ENCODE measurements around the gene TPR.

TPR gene

DNA sequence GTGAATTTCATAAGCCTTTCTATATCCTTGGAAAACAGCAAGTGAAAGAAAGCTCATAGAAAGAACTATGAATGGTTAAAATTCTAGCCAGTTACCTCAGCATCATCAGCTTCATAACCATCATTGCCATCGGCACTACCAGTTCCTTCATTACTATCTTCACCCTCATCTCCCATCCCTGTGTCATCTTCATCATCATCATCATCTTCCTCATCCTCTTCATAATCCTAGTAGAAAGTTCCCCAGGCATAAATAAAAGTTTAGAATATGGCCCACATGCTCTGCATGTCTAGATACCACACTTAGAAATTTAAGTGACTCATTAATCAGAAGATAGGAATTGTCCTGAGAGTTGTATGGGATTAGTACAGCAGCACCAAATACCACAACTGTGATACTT, 49.0 kb downstream of the TPR start:
- no peak for DNase-seq

DNA sequence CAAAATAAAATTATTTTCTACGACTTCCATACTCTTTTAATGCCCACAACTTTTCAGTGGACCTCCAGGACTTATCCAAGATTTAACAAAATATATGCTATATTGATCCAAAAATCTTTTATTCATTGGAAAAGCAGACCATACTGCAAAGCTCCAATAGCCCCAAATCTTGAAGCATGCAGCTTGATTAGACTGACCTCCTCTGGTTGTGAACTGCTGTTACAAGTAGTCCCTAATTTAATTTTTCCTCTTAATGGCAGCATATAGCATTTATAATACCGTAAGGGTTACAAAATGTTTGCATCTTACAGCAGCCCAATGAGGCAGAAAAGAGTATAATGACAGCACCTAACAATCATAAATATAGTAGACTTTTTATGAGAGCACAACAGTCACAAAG, 49.8 kb downstream of the TPR start:
- DNase-seq = peak; percentile 6

DNA sequence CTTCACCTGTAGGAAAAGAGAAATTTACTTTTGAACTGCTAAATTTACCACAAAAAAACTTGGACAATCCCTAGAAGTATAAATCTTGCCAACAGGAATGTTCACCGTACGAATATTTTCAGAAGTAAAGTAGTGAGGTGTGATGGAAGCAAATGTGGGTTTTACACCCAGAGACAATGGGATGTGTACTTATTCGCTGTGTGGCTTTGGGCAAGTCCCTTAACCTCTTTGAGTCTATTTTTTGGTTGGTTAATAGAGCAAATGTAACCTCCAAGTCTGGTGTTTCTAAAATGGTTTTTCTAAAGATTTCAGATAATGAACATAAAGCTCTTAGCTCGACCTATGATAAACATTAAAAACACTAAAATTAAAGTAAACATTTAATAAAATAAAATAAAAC, 51.2 kb downstream of the TPR start:
- DNase-seq = no peak

DNA sequence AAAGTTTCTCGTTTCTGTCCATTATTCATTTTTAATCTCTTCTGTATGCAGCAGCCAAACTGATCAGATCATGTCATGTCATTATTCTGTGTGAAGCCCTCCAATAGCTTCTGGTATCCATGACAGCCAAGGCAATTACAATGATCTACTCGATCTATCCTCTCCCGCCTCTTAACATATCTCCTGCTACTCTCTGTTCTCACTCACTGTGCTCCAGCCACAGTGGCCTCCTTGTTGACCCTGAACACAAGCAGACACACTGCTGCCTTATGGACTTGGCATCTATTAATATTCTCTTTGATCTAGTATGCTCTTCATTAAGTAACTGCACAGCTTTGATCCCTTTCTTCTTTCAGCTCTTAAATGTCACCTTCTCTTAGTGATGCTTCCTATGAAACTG, 59.5 kb downstream of the TPR start:
- no peak for DNase-seq

DNA sequence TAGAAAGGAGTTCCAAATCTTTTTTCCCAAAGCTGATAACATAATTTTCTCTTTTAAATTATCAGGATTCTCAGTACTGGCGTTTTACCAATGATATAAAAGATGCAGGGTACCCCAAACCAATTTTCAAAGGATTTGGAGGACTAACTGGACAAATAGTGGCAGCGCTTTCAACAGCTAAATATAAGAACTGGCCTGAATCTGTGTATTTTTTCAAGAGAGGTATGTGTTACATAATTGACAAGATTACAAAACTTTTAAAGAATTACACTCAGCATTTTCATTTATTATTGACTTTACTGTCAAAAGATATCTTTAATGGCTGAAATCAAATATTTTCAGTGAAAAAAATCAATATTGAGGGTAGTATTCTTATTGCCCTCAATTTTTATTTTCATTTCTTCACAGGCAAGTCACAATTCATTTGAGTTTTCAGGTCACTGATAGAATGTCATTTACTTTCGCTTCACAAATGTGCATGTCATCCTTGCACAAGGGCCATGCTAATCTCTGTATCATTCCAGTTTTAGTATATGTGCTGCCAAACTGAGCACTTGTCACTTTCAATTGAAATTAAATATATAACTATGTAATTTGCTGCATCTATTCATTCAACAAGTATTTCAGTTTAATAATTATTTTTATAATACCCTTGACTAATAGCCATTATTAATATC, 63.5 kb downstream of the TPR start:
- DNase-seq = no peak

DNA sequence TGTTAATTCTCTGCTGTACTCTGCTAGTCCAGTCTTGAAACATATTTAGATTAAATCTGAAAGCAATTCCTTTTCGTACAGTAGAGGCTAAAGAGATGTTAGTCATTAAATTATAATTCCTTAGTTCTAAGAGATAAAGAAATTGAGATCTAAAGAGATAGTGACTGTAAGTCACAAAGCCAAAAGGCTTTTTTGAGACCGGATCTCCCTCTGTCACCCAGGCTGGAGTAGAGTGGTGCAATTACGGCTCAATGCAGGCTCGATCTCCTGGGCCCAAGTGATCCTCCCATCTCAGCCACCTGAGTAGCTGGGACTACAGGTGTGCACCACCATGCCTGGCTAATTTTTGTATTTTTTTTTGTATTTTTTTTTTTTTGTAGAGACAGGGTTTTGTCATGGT, 64.7 kb downstream of the TPR start:
- DNase-seq = no peak

DNA sequence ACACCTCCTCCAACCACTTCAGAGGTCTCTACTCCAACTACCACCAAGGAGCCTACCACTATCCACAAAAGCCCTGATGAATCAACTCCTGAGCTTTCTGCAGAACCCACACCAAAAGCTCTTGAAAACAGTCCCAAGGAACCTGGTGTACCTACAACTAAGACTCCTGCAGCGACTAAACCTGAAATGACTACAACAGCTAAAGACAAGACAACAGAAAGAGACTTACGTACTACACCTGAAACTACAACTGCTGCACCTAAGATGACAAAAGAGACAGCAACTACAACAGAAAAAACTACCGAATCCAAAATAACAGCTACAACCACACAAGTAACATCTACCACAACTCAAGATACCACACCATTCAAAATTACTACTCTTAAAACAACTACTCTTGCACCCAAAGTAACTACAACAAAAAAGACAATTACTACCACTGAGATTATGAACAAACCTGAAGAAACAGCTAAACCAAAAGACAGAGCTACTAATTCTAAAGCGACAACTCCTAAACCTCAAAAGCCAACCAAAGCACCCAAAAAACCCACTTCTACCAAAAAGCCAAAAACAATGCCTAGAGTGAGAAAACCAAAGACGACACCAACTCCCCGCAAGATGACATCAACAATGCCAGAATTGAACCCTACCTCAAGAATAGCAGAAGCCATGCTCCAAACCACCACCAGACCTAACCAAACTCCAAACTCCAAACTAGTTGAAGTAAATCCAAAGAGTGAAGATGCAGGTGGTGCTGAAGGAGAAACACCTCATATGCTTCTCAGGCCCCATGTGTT, 66.6 kb downstream of the TPR start:
- DNase-seq = no peak

DNA sequence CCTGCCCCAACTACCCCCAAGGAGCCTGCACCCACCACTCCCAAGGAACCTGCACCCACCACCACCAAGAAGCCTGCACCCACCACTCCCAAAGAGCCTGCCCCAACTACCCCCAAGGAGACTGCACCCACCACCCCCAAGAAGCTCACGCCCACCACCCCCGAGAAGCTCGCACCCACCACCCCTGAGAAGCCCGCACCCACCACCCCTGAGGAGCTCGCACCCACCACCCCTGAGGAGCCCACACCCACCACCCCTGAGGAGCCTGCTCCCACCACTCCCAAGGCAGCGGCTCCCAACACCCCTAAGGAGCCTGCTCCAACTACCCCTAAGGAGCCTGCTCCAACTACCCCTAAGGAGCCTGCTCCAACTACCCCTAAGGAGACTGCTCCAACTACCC, 67.6 kb downstream of the TPR start:
- no peak for DNase-seq

DNA sequence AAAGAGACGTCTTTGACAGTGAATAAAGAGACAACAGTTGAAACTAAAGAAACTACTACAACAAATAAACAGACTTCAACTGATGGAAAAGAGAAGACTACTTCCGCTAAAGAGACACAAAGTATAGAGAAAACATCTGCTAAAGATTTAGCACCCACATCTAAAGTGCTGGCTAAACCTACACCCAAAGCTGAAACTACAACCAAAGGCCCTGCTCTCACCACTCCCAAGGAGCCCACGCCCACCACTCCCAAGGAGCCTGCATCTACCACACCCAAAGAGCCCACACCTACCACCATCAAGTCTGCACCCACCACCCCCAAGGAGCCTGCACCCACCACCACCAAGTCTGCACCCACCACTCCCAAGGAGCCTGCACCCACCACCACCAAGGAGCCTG, 68.5 kb downstream of the TPR start:
- no peak for DNase-seq

DNA sequence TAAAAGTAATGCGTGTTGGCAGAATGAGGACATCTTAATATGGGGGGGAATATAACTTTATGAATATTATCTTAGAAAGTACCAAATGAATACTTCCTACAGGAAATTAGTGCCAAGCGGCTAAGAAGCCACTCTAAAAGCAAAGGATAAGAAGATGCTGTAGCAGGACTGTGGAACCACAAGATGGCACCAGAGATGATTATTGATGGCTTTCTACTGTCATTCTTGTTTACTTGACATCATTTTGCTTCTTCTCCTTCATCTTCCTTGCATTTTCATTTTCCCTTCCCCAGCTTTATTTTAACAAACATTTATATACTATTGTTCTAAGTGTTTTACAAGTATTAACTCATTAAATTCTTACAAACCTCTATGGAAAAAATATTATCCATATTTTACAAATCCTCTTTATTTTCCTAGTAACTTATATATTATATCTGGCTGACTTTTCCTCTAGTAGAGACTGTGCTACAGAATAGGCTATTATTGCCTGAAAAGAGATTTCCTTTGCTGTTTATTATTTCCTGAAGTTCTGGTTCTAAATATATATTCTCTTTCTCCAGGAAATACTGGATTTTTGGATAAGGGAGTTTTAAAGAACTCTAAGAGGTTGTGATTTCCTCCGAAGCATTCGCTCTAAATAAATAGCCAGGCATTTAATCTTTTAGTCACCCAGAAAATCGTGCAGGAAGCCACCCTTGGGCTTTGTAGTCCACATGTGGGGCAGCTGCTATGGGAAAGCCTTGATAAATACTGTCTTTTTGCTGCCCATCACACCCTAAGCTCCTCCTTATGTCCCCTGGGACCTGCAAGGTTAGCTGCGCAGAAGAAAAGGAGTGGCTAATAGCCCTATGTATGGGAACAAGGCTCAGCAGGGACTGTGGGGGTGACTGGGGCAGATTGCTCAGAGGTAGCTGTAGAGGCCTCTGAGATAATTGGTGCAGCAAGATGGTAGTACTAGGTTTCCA, 69.8 kb downstream of the TPR start:
- DNase-seq = no peak

DNA sequence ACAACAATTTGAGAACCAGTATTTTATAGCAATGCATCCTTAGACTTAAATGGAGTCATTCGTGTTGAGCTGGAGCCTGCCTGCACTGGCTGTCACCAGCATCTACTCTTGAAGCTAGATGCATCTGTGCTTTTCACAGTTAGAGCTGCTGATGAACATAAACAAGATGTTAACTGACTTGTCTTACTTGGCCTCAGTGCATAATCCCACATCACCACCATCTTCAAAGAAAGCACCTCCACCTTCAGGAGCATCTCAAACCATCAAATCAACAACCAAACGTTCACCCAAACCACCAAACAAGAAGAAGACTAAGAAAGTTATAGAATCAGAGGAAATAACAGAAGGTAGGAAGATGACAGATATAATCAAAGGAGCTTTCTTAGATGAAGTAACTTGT, 71.1 kb downstream of the TPR start:
- DNase-seq = no peak

DNA sequence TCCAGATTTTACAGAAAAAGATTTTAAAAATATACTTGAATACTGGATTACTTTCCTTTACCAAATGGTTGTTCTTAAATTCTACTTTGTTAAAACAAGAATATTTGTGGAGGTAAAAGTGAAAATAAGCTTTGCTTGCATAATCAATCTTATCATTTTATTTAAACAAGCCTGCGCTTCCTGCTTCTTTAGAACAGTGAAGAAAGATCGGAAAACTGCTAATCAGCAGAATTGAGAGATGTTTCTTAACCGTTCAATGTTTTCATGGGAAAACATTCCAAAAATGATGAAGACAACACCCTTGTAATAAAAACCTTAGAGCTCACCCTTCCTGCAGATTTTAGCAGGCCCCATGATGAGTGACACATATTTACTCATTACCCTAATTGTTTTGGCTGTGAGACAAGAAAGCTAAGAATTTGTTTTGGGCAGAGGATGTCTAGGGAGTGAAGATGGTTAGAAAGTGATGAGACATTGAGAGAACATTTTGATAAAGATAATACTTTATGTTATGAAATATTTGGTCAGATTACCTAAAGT, 72.6 kb downstream of the TPR start:
- no peak for DNase-seq

DNA sequence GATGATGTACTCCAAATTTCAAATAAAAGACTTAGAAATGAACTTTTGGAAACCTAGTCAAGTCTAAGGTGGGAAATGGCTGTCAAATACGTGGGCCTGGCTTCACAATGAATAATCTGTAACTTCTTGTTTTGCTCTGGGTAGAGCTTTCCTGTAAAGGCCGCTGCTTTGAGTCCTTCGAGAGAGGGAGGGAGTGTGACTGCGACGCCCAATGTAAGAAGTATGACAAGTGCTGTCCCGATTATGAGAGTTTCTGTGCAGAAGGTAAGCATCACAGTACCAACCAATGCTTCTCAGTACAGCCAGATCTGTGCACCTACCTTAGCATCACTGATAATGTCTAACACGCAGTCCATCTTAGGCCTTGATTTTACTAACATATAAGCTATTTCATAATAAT, 73.6 kb downstream of the TPR start:
- DNase-seq = peak; percentile 39

DNA sequence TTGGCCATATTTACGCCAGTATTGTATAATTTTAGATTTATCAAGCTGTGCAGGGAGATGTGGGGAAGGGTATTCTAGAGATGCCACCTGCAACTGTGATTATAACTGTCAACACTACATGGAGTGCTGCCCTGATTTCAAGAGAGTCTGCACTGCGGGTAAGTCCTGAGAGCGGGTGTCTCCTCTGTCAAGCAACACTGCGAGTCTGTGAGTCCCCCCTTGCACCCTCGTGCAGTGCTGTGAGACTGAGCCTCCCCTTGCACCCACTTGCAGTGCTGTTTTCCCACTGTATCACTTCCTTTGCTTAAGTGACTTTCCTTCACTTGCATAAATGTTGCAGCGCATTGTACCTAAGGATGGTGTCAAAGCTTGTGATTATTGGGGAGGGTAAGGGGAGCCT, 75.0 kb downstream of the TPR start:
- DNase-seq = no peak

DNA sequence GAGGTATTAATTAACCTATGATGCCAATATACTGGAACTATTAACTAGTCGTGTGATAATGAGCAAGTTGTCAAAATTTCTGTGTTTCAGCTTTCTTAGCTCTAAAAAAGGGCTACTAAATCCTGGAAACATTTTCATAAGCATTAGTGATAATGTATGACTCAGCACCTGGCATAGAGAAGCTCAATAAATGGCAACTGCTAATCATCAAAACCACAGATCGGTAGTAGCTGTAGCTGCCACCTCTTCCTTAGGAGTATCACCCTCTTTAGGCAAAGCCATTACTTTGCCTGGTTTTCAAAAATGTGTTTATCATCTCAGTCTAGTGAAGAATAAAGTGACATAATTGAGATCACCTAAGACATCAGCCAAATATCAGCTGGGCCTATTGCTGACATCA, 75.5 kb downstream of the TPR start:
- no peak for DNase-seq

DNA sequence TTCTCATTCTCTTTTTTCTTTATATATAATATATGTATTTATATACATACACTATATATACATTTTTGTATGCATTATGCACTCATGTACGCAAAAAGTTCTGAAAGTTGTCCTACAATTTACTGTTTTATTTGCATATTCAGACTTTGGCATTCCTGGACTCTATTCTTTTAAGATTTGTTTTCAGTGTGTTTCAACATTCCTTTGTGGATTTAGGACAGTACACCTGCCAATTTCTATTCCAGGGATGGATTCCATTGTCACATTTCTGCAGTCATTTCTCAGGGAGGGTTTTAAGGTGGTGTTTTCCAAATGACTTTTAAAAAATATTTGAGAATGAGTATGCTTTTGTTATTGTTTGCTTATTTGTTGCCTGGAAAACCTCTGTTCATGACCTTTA, 76.2 kb downstream of the TPR start:
- DNase-seq = no peak

DNA sequence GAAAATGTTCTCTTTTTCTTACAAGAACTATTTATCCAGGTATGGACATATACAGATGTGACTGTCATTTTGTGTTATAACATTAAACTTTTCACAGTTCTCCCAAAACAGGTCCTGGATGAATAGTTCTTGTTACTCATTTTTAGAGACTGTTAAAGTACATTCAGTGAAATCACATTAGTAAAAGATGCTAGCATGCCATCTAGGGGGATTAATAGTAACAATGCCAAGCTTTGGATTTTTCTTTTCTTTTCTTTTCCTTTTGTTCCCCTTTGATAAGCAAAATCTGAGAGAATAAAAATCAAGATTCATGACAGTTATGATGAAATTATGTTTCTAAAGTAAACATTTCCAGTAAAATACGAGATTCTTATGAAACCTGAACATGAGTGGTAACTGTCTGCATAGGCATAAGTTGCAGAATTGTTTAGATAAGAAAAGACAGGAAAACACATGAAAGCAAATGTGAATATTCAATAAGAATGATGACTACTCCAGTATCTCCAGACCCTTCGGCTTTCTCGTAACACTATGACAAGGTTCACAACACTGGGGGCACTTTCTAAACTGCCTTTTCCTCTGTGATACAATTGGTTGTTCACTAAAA, 77.5 kb downstream of the TPR start:
- DNase-seq = no peak

DNA sequence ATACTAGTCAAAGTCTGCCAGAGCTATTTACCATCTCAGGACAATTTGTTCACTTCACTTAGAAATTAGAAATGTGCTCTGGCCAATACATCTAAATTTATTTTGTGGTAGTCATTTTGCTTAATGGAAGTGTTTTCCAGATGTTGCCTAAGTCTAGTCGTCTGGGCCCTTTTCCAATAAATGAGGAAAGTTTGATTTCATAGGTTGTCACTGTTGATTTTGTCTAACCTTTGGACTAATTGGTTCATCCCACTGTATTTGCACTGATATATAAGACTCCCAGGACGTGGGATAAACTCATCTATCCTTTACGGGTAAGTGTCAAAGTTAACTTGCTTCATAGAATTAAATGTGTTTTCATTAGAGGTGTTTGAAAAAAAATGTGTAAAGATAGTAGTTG, 79.1 kb downstream of the TPR start, which contains the start of gene PRG4:
Gene PRG4 (plus strand): TSS at position 300 of the 400 bp plus-strand sequence.
- DNase-seq = no peak

DNA sequence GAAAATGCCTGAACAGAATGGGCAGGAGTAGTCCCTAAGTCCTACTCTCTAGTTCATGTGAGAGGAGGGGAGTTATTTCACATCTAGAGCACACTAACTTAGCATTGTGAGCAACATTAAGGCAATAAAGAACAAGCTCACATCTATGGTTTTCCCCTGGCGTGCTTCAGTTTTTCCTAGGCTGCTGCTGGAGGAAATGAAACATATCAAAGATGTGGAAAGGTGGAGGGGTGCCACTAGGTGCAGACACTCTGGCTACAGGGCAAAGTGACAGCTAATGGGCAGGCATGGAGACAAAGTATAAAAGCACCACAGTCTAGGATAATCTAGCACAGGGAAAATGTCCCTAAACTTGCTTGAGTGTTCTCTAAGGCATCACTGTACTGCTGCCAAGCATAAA, 82.2 kb downstream of the TPR start:
- DNase-seq = no peak

DNA sequence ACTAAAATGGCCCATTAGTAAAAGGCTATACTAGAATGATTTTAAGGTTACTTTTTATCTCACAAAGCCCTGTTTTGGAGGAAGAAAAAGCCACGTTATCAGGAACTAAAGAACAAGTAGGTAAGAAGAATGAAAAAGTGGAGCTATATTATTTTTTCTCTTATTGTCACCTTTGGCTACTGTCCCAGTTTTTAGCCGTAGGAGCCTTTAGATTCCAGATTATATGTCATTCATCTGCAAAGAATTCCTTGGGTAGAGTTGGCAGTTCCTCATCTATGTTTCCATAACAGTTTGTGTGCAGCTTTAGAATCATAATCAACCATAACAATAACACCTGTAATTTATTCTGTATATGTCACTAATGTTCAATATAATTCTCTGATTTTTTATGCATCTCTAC, 83.8 kb downstream of the TPR start:
- no peak for DNase-seq

DNA sequence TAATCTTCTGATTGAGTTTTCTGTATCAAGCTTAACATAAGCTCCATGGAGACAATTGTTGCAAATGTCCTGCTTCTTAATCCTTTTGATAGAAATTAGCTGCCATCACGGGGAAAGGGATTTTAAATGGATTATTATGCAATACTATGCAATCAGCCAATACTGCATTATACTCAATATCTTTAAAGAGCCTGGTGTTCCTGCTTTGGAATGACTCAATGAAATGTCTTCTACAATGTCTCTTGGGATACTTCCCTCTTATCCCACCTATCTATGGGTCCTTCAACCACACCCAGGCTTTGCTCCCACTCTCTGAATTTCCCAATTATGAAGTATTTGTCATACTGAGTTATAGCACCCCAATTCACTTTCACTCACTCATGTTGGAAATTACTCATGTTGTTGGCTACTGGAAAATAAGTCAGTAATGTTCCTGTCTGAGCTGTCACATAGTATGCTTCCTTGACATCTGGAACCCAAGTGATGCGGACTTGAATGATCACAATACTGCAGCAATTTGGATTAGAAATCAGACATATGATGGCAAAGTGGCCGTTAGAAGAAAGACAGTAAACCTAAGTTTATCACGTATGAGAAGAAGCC, 85.0 kb downstream of the TPR start:
- no peak for DNase-seq

DNA sequence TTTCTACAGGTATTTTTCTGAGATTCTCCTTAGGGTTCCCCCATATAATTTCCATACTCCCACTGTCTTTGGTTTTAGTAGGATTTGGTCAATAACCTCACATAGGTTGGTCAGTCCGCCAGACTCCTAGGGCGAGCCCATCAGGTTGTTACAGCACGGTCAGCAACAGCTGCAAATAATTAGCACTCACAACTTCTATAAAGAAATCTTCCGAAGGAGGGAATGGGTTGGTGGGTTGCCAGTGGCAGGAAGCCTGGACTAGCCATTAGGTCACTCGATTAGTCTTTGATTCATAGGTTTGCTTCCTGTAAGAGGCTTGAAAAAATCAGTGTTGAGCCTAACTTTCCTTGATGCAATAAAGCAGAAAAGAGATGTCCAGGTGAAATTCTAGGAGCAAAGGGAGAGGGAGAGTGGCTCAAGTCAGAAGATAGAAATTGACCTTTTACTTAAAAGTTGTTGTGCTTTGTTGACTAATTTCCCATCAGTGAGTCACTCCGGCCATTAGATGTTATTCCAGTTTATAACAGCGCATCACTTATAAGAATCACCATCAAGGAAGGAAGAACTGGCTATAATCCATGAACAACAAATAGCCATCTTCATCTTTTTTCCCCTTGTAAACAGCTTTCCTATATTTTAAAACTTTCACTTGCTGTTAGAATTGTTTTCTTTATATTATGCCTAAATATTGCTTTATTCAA, 88.3 kb downstream of the TPR start:
- DNase-seq = no peak
